Testis (tissue), 3 donors: ENCODE data around the gene TACC3. TPM values are rescaled to one million over a fixed set of nuclear protein-coding genes. Genes with fewer than 3 reads are reported as not detected.

ENCODE experiments used
- DNase-seq: peaks from one replicate; pipeline ENCODE4 v3.0.0-alpha.2; 2019
- H3K27ac ChIP-seq, 2 donors: fragments of 200-600 bp; sonication (generic); one replicate each; pipeline ENCODE4 v1.5.1; 2019
- H3K27me3 ChIP-seq: fragments of 200-600 bp; sonication (generic); one replicate; pipeline ENCODE4 v1.5.1; 2019
- H3K36me3 ChIP-seq: fragments of 200-600 bp; sonication (generic); one replicate; pipeline ENCODE4 v1.5.1; 2017; ENCODE audit warnings: low read depth; ENCODE audit errors: missing control alignments
- H3K4me1 ChIP-seq: fragments of 200-600 bp; sonication (generic); one replicate; pipeline ENCODE4 v1.5.1; 2019
- H3K4me3 ChIP-seq, 2 donors: fragments of 200-600 bp; sonication (generic); one replicate each; pipeline ENCODE4 v1.5.1; 2017 to 2019
- H3K9me3 ChIP-seq: fragments of 200-600 bp; sonication (generic); one replicate; pipeline ENCODE4 v1.5.1; 2017
- CTCF ChIP-seq, 3 experiments: fragments of 450-650 bp in 2 of 3; fragments of 200-600 bp in 1 of 3; sonication (generic) in 1 of 3; IDR thresholded peaks; one replicate each; pipeline ENCODE4 v1.5.1; 2016 to 2019; ENCODE audit warnings: antibody characterized with exemption in 3 of 3, mild to moderate bottlenecking in 2 of 3, moderate library complexity in 1 of 3
- POLR2A ChIP-seq: fragments of 450-650 bp; IDR thresholded peaks from one replicate; pipeline ENCODE4 v1.6.1; 2017; ENCODE audit warnings: antibody characterized with exemption, mild to moderate bottlenecking, moderate library complexity
- WGBS, 2 donors: methylation state at CpG; one replicate each; pipeline ENCODE4 v1.1.5; 2018; 5-methylcytosine and 5-hydroxymethylcytosine counted together
- intact Hi-C: fragments of 100-400 bp; cut with DNase I; formaldehyde crosslinking; loops from one replicate; pipeline ENCODE4 v1.15.1; 2023; ENCODE audit warnings: low total_unique reads
- polyA plus RNA-seq: library from polyadenylated mRNA; stranded (reverse); fragments of 350-450 nt; fragmentation: Illumina TruSeq; extraction: RNeasy Lipid Tissue Mini Kit (QIAGEN cat#74804); gene quantifications from one replicate; pipeline ENCODE4 v1.2.3, GENCODE V29; 2014; ENCODE audit warnings: low read depth, low replicate concordance; ENCODE audit not compliant: insufficient read depth
- total RNA-seq, 2 donors: library from RNA; depleted of rRNA; stranded (reverse); fragments of >200 nt; gene quantifications; one replicate each; pipeline ENCODE4 v1.2.3, GENCODE V29; 2016

TACC3 gene
- total and polyA plus RNA-seq, 3 donors from 2014 or later: 82.9 to 158 (median 112) TPM

GRCh38 chr4:1753294-1753696 is 32.0 kb downstream of the TACC3 start:
- TF ChIP-seq POLR2A: no peak
- TF ChIP-seq CTCF (IDR thresholded peaks at IDR 0.05): no peak
- no peak overlapping the region for H3K4me3 ChIP-seq
- H3K27me3 ChIP-seq: no peaks in the 10 kb centered on the region
- 66 to 83% methylated on average over 4 to 7 of the region's 10 CpGs for WGBS, 2 donors
- DNase-seq: no peak
- H3K27ac ChIP-seq: no peak overlapping the region
- no peaks in the 10 kb centered on the region for H3K4me1 ChIP-seq
- H3K36me3 ChIP-seq: no peaks in the 10 kb centered on the region
- intact Hi-C loops: loop anchor here (10.0 kb wide), 1 partner anchor 152 kb away; no protein-coding TSS in a partner anchor
- no peaks in the 10 kb centered on the region for H3K9me3 ChIP-seq

GRCh38 chr4:1753697-1754311 is 32.5 kb downstream of the TACC3 start:
- no peak for DNase-seq
- no peak overlapping the region for H3K4me3 ChIP-seq
- intact Hi-C loops: loop anchor here (10.0 kb wide), 1 partner anchor 151 kb away; no protein-coding TSS in a partner anchor
- H3K27me3 ChIP-seq: no peaks in the 10 kb centered on the region
- no peak for TF ChIP-seq CTCF (IDR thresholded peaks at IDR 0.05)
- no peak for TF ChIP-seq POLR2A
- no peaks in the 10 kb centered on the region for H3K9me3 ChIP-seq
- H3K27ac ChIP-seq: no peak overlapping the region
- H3K4me1 ChIP-seq: no peaks in the 10 kb centered on the region
- WGBS, 2 donors: 80% methylated on average over 15 of the region's 15 CpGs; no CpG with 5 or more reads in 1 of the 2 donors
- H3K36me3 ChIP-seq: no peaks in the 10 kb centered on the region

GRCh38 chr4:1754336-1754735 is 33.0 kb downstream of the TACC3 start:
- intact Hi-C loops: loop anchor here (10.0 kb wide), 1 partner anchor 150 kb away; no protein-coding TSS in a partner anchor
- 92% methylated on average over 5 of the region's 5 CpGs; no CpG with 5 or more reads in 1 of the 2 donors for WGBS, 2 donors

GRCh38 chr4:1755297-1755696 is 34.0 kb downstream of the TACC3 start:
- Histone ChIP-seq H3K9me3 (no peaks in the 10 kb centered on the region), H3K4me1 (no peaks in the 10 kb centered on the region), H3K27me3 (no peaks in the 10 kb centered on the region), H3K27ac (no peak overlapping the region), H3K4me3 (no peak overlapping the region), H3K36me3 (no peaks in the 10 kb centered on the region)
- no peak for DNase-seq
- WGBS, 2 donors: 92 to 93% methylated on average over 14 to 17 of the region's 17 CpGs
- TF ChIP-seq POLR2A: no peak
- TF ChIP-seq CTCF (IDR thresholded peaks at IDR 0.05): no peak
- intact Hi-C loops: loop anchor here (10.0 kb wide), 1 partner anchor 150 kb away; no protein-coding TSS in a partner anchor

More at GRCh38 chr4:1754336-1754735, 33.0 kb downstream of the TACC3 start:
- Histone ChIP-seq H3K4me1 (no peaks in the 10 kb centered on the region), H3K4me3 (no peak overlapping the region), H3K27me3 (no peaks in the 10 kb centered on the region), H3K27ac (no peak overlapping the region), H3K36me3 (no peaks in the 10 kb centered on the region), H3K9me3 (no peaks in the 10 kb centered on the region)
- no peak for DNase-seq
- TF ChIP-seq POLR2A (no peak), CTCF (IDR thresholded peaks at IDR 0.05) (no peak)

GRCh38 chr4:1756079-1756478 is 34.8 kb downstream of the TACC3 start:
- intact Hi-C loops: loop anchor here (10.0 kb wide), 1 partner anchor 149 kb away; no protein-coding TSS in a partner anchor
- H3K9me3 ChIP-seq: no peaks in the 10 kb centered on the region
- no peak overlapping the region for H3K4me3 ChIP-seq
- H3K4me1 ChIP-seq: no peaks in the 10 kb centered on the region
- H3K27me3 ChIP-seq: no peaks in the 10 kb centered on the region
- no peaks in the 10 kb centered on the region for H3K36me3 ChIP-seq
- no peak overlapping the region for H3K27ac ChIP-seq
- no peak for TF ChIP-seq POLR2A
- no peak for TF ChIP-seq CTCF (IDR thresholded peaks at IDR 0.05)
- no peak for DNase-seq
- 64 to 81% methylated on average over 3 to 17 of the region's 18 CpGs for WGBS, 2 donors
